PC-9 (cell line): ENCODE results near the gene NECTIN1. TPM values are rescaled to one million over a fixed set of nuclear protein-coding genes. Genes with fewer than 3 reads are reported as not detected.
A peak's percentile ranks its signal among the peaks of the same experiment; 100 is the strongest.

Experiments
- BruUV-seq: library from RNA; stranded (reverse); fragments of 400-500 nt; replicated peaks from 2 replicates; lab custom pipeline; 2021; lab: Mats Ljungman, UMichigan
- CTCF ChIA-PET: fragments of 300-600 bp; sonication (Branson Sonifier 250); formaldehyde crosslinking; loops from one replicate; lab custom pipeline; 2022; ENCODE audit warnings: antibody characterized with exemption; lab: Charles Lee
- POLR2A ChIA-PET: fragments of 300-600 bp; sonication (Branson Sonifier 250); formaldehyde crosslinking; loops from one replicate; lab custom pipeline; 2022; ENCODE audit warnings: antibody characterized with exemption; ENCODE audit not compliant: unreplicated experiment; lab: Charles Lee
- DNase-seq, 2 experiments: peaks; one replicate each; pipeline versions ENCODE4 v3.0.0 to v3.0.0-alpha.2; 2015 to 2022; ENCODE audit warnings: mixed read lengths in 1 of 2
- H2AFZ ChIP-seq: fragments of 200-600 bp; sonication (generic); 2 replicates; pipeline ENCODE4 v1.8.1; 2017; ENCODE audit warnings: antibody characterized with exemption
- H3F3A ChIP-seq: fragments of 200-600 bp; sonication (generic); 2 replicates; pipeline ENCODE4 v1.8.1; 2017; ENCODE audit warnings: antibody characterized with exemption, mild to moderate bottlenecking, low read depth; ENCODE audit not compliant: insufficient read depth
- H3K27ac ChIP-seq: fragments of 200-600 bp; sonication (generic); 2 replicates; pipeline ENCODE4 v1.6.1; 2016; ENCODE audit warnings: mixed run types
- H3K27me3 ChIP-seq: fragments of 200-600 bp; sonication (generic); 2 replicates; pipeline ENCODE4 v1.6.1; 2016; ENCODE audit warnings: low read depth, mixed run types; ENCODE audit not compliant: insufficient read depth
- H3K36me3 ChIP-seq: fragments of 200-600 bp; sonication (generic); 2 replicates; pipeline ENCODE4 v1.6.1; 2016; ENCODE audit warnings: low read depth, mixed run types
- H3K4me1 ChIP-seq: fragments of 200-600 bp; sonication (generic); replicated peaks from 2 replicates; pipeline ENCODE4 v1.6.1; 2016; ENCODE audit warnings: mixed run types; ENCODE audit not compliant: insufficient read depth
- H3K4me2 ChIP-seq: fragments of 200-600 bp; sonication (generic); 2 replicates; pipeline ENCODE4 v1.6.1; 2017; ENCODE audit warnings: mixed run types
- H3K4me3 ChIP-seq: fragments of 200-600 bp; sonication (generic); 2 replicates; pipeline ENCODE4 v1.6.1; 2016; ENCODE audit warnings: mixed run types
- H3K79me2 ChIP-seq: fragments of 200-600 bp; sonication (generic); 2 replicates; pipeline ENCODE4 v1.6.1; 2017; ENCODE audit warnings: low read depth, mixed run types
- H3K9me2 ChIP-seq: fragments of 200-600 bp; sonication (generic); 2 replicates; pipeline ENCODE4 v1.8.1; 2017; ENCODE audit warnings: mild to moderate bottlenecking; ENCODE audit not compliant: insufficient read depth
- H3K9me3 ChIP-seq: fragments of 200-600 bp; sonication (generic); 2 replicates; pipeline ENCODE4 v1.8.1; 2016; ENCODE audit warnings: low read depth; ENCODE audit not compliant: insufficient read depth
- H4K20me1 ChIP-seq: fragments of 200-600 bp; sonication (generic); 2 replicates; pipeline ENCODE4 v1.8.1; 2017; ENCODE audit not compliant: insufficient read depth
- EZH2 ChIP-seq: fragments of 200-600 bp; sonication (generic); IDR thresholded peaks from 2 replicates; pipeline ENCODE4 v1.8.0; 2017; ENCODE audit warnings: antibody characterized with exemption, low read depth
- intact Hi-C: fragments of 100-400 bp; cut with micrococcal nuclease; formaldehyde crosslinking; loops from one replicate; pipeline ENCODE4 v1.10.0; 2022; ENCODE audit not compliant: unreplicated experiment
- total RNA-seq: library from RNA; stranded (reverse); gene quantifications from 2 replicates; pipeline ENCODE4 v1.2.3, GENCODE V29; 2021
- TF ChIP-seq, protein P1 (sequence below): fragments of 200-600 bp; sonication (generic); conservative IDR thresholded peaks from 2 replicates; pipeline ENCODE4 v1.6.1; 2017; ENCODE audit warnings: mixed run types, antibody characterized with exemption, mild to moderate bottlenecking, moderate library complexity

NECTIN1 gene
- total RNA-seq, 1 experiment from 2014 or later: 17.6 TPM

DNA sequence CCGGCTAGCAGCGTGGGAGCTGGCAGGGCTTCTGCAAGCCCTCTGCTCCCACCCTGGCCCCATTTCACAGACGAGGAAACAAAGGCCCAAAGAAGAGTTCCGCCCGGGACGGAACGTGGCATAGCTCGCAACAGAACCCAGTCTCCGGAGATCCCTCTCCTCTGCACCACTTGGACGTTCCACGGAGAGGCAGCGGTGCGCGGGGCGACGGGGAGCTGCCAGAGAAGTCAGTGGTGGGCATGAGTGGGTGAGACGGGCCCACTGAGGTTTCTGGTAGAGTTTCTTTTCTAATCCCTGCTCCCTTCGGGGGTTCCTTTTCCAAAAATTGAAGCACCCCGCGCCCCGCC is 554 bp upstream of the NECTIN1 start:
- DNase-seq: no peak
- H2AFZ ChIP-seq: peak overlapping the region; percentile 80
- H3K4me3 ChIP-seq: peak overlapping the region; percentile 93
- no peaks in the 10 kb centered on the region for H3K36me3 ChIP-seq
- no peaks in the 10 kb centered on the region for H3K9me2 ChIP-seq
- H3K9me3 ChIP-seq: no peaks in the 10 kb centered on the region
- H3K79me2 ChIP-seq: peaks cover 37% of the 10 kb centered on the region
- TF ChIP-seq EZH2: no peak
- TF ChIP-seq, protein P1, sequence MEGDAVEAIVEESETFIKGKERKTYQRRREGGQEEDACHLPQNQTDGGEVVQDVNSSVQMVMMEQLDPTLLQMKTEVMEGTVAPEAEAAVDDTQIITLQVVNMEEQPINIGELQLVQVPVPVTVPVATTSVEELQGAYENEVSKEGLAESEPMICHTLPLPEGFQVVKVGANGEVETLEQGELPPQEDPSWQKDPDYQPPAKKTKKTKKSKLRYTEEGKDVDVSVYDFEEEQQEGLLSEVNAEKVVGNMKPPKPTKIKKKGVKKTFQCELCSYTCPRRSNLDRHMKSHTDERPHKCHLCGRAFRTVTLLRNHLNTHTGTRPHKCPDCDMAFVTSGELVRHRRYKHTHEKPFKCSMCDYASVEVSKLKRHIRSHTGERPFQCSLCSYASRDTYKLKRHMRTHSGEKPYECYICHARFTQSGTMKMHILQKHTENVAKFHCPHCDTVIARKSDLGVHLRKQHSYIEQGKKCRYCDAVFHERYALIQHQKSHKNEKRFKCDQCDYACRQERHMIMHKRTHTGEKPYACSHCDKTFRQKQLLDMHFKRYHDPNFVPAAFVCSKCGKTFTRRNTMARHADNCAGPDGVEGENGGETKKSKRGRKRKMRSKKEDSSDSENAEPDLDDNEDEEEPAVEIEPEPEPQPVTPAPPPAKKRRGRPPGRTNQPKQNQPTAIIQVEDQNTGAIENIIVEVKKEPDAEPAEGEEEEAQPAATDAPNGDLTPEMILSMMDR: peak; percentile 56; the same call in 1 of the 2 replicates
- POLR2A ChIA-PET: interaction anchor here (0.6 kb wide), 1 partner anchor 254 kb away, joined by 3 read pairs; no protein-coding TSS in a partner anchor
- peak overlapping the region; percentile 95 for H3K4me2 ChIP-seq
- H3K27ac ChIP-seq: no peak overlapping the region
- peaks cover 11% of the 10 kb centered on the region; the same call in 1 of the 2 replicates for H3K27me3 ChIP-seq
- peaks cover 21% of the 10 kb centered on the region for H3K4me1 ChIP-seq
- H4K20me1 ChIP-seq: peaks cover 6% of the 10 kb centered on the region
- H3F3A ChIP-seq: no peaks in the 10 kb centered on the region
- no TSS peak for BruUV-seq
- intact Hi-C loops: loop anchor here (1.0 to 5.0 kb wide), 4 partner anchors 33 to 249 kb away; no protein-coding TSS in a partner anchor
- CTCF ChIA-PET: interaction anchor here (0.5 to 1.4 kb wide), 7 partner anchors 14 to 439 kb away, joined by 3 to 17 read pairs (median 3); no protein-coding TSS in a partner anchor

DNA sequence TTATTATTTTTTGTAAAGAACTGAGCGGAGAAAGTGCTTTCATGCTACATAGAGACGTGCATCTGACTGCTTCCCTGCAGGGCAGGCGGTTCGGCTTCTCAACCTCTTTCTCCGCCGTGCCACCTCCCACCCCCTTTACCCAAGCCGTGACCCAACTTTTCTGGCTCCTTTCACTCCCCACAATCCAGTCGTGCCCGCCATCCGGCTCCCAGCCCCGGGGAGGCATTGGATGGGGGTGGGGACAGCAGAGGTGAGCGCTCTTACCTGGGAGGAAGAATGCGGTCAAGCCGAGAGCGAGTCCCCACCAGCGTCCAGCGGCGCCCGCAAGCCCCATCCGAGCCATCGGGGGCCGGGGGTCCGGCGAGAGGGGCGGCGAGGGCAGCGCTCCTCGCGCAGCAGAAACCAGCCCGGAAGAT is 781 bp downstream of the NECTIN1 start:
- DNase-seq: peak in 1 of 2 experiments; percentile 17

DNA sequence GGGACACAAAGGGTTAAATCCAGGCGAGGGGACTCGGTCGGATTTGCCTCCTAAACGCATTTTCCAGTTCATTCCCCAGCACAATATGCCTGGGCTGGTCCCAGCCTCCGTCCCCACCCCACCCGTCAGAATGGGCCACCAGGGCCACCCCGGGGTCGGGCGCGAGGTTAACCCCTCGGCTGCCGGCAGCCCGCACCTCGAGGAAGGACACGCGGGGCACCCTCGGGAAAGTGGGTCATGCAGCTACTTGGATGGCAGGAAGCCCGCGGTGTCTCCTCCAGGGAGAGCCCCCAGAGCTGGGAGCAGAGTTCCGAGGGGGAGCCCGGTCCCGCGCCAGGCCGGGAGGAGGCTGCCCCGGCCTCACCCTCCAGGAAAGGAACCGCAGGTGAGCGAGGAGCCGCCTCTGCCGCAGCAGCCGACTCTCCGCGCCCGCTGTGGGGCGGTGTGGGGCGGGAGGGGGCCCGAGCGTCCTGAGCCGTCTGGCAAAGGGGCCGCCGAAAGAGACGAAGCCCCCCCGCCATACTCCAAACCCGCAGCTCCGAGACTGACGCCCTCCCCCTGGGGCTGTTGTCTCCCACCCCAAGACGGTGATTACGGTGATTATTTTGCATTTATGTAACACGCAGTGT is 1.4 kb downstream of the NECTIN1 start:
- peak in 1 of 2 experiments; percentile 38 for DNase-seq

More for the DNA sequence above, 781 bp downstream of the NECTIN1 start:
- CTCF ChIA-PET: no interaction called here
- Histone ChIP-seq H3K4me1 (peaks cover 21% of the 10 kb centered on the region), H3K27ac (no peak overlapping the region), H3K4me3 (peak overlapping the region; percentile 93), H4K20me1 (peaks cover 6% of the 10 kb centered on the region), H3K79me2 (peaks cover 37% of the 10 kb centered on the region), H3K4me2 (peak overlapping the region; percentile 95), H2AFZ (peak overlapping the region; percentile 80), H3K36me3 (no peaks in the 10 kb centered on the region), H3F3A (no peaks in the 10 kb centered on the region), H3K9me3 (no peaks in the 10 kb centered on the region), H3K27me3 (no peaks in the 10 kb centered on the region), H3K9me2 (no peaks in the 10 kb centered on the region)
- BruUV-seq: no TSS peak
- TF ChIP-seq, protein P1: no peak
- TF ChIP-seq EZH2: no peak
- intact Hi-C loops: loop anchor here (2.0 to 5.0 kb wide), 3 partner anchors 31 to 247 kb away; no protein-coding TSS in a partner anchor
- POLR2A ChIA-PET: no interaction called here

More for the DNA sequence above, 1.4 kb downstream of the NECTIN1 start:
- Histone ChIP-seq H3K27me3 (no peaks in the 10 kb centered on the region), H3K4me2 (peak overlapping the region; percentile 95), H3K27ac (no peak overlapping the region), H3K9me2 (no peaks in the 10 kb centered on the region), H3F3A (no peaks in the 10 kb centered on the region), H4K20me1 (peaks cover 6% of the 10 kb centered on the region), H3K4me3 (peak overlapping the region; percentile 93), H3K79me2 (peaks cover 37% of the 10 kb centered on the region), H3K4me1 (peaks cover 21% of the 10 kb centered on the region), H3K9me3 (no peaks in the 10 kb centered on the region), H3K36me3 (no peaks in the 10 kb centered on the region), H2AFZ (peak overlapping the region; percentile 80)
- TF ChIP-seq EZH2: no peak
- TF ChIP-seq, protein P1: no peak; the same call in 1 of the 2 replicates
- BruUV-seq: TSS peak; percentile 32
- intact Hi-C loops: loop anchor here (2.0 to 5.0 kb wide), 3 partner anchors 31 to 247 kb away; no protein-coding TSS in a partner anchor
- POLR2A ChIA-PET: no interaction called here
- CTCF ChIA-PET: interaction anchor here (0.7 kb wide), 1 partner anchor 408 kb away, joined by 8 read pairs; no protein-coding TSS in a partner anchor
